Stimulated activated CD8-positive, alpha-beta memory T cell treated with anti-CD3 and anti-CD28 coated beads, Interleukin-12 subunit alpha, Interleukin-12 subunit beta, amount 100 ng/mL, for 4 hours (primary cell): ENCODE measurements around the gene FBXW5.

ENCODE experiments used
- DNase-seq: peaks from one replicate; pipeline ENCODE4 v3.0.0-alpha.2; 2020; ENCODE audit warnings: low read depth

The FBXW5 gene

DNA sequence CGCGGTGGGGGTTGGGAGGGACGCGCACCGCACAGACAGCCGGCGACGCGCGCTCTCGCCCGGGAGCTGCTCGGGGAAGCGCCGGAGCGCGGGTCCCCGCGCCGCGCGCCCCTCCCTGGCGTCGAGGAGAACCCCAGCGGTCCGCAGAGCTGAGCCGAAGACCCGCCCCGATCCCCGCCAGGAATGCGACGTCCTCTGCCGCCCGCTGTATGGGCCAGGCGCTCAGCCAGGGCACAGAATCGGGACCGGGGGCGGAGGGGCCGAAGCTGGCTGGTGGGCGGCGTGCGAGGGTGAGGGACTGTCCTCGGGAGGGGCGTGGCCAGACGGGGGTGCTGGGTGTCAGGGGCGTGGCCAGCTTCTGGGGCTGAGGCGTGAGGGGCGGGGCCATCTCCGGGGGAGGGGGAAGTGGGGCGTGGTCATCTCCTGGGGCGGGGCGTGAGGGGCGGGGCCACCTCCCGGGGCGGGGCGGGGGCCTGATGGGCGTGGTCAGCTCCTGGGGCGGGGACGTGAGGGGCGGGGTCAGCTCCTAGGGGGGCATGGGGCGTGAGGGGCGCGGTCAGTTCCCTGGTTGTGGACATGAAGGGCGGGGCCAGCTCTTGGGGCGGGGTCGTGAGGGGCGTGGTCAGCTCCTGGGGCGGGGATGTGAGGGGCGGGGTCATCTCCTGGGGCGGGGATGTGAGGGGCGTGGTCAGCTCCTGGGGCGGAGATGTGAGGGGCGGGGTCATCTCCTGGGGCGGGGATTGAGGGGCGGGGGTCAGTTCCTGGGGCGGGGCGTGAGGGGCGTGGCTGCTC lies 33.7 kb upstream of the FBXW5 start:
- no peak for DNase-seq

DNA sequence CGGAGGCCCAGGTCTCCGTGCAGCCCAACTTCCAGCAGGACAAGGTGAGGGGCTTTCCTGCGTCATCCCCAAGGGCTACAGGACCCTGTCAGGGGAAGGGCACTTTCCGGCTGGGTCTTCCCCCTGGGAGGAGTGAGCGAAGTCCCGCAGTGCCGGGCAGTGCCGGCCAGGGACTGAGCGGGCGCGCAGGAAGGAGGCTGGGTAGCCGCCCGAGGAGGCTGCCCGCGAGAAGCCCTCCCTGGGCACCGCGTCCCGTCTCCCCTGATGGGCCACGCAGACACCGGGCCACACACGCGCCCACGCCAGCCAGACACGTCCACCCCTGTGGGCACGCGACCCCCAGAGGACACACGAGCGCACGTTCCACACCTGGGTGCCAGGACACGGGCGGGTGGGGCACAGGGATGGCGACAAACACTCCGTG lies 33.1 kb upstream of the FBXW5 start:
- DNase-seq, result no peak

DNA sequence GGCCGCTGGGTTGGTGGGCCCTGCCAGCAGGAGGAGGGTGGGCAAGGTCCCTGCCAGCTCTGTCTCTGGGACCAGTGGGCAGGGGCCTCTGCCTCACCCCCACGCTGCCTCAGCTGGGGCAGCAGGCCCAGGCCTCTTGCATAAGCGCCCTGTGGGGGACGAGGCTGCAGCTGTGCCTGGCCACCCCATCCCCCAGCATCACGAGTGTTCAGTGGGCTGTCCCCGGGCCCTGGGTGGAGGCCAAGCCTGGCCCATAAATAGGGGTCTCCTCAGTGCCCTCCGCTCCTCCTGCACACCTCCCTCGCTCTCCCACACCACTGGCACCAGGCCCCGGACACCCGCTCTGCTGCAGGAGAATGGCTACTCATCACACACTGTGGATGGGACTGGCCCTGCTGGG lies 32.7 kb upstream of the FBXW5 start, which contains the start of gene PTGDS:
Gene PTGDS, plus strand, starts transcription at position 282 of the 400 bp plus-strand sequence. Its CDS starts 75 bp downstream, at position 357.
- no peak for DNase-seq

DNA sequence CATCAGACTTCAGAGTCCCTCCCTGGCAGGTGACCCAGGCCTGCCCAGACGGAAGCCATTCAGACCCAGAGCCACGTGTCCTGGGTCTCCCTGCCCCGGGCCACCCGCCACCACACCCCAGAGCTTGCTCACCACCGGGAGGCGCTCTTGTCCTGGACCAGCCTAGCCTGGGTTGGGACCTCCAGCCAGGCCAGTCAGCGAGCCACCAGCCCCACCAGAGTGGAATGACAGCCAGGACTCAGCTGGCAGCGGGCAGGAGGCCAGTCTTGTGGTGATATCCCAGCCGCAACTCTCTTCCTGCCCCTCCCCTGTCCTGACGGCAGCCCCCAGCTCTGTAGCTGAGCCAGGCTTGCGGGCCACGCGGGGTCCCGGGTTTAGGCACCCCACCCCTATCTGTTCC lies 31.1 kb upstream of the FBXW5 start:
- no peak for DNase-seq

DNA sequence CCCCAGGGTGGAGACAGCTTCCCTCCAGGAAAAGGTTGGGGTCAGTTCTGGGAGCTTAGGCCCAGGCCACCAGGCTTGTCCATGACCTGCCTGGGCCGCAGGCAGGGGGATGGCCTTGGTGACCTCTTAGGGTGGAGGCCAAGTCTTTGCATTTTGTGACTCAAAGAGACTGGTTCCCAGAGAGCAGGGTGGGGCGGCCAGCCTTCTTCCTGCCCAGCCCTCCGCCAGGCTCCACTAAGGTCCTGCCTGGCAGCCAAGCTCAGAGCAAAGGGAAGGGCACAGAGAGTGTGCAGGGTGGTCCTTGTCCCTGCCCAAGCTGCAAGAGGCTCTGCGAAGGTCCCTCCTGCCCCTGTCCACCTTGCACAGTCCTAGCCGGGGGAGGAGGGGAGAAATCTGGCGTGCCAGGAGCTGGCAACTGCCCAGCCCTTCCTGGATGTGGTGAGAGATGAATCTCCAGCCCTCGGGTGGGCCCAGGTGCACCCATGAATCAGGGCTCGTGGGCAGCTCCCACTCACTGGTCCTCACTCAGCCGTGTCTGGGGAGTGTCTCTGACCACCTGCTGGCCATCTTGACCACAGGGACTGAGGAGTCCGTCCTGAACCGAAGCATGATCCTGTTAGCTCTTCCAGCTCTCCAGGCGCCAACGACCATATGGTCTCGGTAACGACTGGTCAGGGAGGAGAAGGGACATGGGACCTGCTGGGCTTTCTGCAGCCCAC lies 30.4 kb upstream of the FBXW5 start:
- DNase-seq, result no peak

DNA sequence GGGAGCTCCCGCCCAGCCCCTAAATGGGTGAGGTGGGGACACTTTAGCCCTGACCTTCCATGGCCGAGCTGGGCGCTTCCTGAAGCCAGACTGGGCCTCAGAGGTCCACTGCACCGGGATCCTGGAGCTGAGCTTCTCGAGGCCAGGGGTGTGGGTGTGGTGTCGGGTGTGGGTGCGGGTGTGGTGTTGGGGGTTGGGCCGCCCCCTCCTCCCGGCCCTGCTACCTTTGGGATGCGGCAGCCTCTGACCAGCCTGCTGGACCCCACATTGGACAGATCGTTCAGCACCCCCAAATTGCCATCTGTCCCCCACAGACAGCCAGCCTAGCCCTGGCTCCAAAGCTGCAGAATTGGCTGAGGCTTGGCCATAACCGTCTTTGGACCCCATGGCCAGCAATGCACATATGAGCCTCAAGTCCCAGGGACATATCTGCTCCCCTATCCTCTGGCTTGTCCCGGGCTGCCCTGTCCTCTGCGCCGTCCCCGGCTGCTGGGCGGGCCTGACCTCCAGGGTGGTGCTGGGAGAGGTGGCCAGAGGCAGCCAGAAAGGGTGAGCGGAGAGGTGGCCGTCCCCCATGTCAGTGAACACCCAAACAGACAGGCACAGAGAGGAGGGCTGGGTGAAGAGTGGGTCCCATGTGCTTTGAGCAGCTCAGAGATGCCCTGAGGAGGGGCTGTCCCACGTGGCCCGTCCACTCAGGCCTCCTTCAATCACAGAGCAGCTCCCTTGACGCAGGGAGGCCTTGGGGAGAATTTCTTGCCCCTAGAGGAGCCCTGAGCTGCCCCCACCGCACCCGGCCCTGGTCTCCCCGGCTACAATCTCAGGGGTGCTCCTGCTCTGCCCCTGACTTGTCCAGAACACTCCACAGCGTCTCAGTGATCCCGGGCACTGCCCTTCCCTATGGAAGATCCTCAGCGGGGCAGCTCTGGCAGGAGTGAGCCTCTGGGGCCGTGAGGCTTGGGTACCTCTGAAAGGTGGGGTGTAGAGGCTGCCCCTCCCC lies 29.4 kb upstream of the FBXW5 start:
- no peak for DNase-seq

DNA sequence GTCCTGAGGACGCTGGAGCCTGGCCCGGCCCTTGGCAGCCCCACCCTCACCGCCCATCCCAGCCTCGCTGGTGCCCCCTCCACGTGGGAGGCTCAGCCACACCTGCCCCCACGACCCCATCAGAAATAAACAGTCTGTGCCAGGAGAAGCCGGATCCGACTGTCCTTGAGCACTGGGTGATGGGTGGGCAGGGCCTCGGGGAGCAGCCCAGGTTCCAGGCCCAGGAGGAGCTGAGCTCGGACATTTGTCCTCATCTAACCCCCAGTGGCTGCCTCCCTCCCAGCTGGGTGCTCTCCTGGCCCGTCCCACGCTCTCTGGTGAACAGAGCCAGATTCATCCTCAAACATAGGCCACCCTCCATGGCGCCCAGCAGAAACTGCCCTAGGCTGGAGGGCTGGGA lies 28.2 kb upstream of the FBXW5 start:
- DNase-seq, result no peak

DNA sequence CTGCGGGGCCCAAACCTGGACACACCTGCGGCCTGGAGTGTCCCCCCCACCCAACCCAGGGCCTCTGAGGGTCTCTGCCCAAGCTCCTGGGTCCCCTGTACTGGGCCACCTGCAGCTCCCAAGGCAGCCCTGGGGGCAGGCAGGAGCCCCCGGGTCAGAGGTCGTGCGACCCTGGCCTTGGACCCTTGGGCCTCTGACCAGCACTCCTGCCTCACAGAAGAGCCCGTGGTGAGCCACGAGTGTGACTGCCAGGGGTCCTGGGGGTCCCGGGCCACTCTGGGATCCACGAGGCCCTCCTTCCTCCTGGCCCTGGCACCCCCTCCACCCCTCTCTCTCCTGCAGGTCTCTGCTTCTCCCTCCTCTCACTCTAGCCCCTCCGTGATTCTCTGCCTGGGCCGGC lies 27.8 kb upstream of the FBXW5 start:
- DNase-seq, result no peak

DNA sequence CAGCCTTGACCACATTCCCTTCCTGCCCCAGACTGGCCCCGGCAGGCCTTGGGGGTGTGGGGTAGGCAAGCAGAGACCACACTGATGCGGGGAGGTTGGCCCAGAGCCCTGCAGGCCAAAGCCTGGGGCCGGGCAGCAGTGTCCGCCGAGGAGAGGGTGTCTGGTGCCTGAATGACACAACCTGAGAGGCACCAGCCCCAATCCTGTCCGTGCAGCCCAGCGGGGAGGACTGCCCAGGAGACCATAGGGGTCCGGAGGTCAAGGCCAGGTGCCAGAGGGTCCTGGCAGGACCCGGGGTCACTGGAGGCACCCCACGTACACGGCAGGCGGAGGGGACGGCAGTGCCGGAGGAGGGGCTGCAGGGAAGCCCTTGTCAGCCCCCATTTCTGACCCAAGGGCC lies 27.2 kb upstream of the FBXW5 start:
- DNase-seq, result no peak

DNA sequence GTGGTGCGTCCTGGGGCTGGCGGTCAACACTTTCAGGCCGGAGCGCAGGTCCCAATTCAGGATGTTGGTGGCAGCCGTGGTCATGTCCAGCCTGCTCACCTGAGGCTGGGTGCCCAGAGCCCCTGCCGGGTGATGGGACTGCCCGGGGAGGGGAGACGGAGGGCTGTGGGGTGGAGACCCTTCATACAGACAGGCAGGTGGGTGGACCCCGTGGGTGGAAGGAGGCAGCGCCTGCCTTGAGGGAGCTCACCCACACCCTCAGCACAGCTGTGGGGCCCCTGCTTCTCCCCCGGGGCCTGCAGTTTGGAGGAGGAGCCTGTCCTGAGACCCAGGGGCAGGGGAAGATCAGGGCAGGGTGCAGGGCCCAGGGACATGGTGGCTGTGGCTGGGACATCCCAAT lies 25.8 kb upstream of the FBXW5 start:
- DNase-seq, result no peak

DNA sequence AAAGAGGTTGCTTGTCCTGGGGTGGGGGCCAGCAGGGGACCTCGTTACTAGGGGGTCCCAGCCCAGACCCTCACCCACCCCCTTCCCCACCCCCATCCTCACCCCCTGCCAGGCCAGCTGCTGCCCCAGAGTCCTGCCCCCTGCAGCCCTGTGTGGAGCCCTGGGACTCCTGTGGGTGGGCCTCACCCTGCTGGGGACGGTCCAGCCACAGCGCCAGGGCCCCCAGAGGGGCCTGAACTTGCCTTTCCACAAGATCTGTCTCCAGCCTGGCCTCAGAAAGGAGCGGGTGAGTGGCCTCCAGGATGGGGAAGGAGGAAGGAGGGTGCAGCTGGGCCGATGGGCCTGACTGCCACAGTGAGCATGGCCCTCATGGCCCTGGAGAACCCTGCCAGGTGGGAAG lies 25.2 kb upstream of the FBXW5 start:
- DNase-seq, result no peak

DNA sequence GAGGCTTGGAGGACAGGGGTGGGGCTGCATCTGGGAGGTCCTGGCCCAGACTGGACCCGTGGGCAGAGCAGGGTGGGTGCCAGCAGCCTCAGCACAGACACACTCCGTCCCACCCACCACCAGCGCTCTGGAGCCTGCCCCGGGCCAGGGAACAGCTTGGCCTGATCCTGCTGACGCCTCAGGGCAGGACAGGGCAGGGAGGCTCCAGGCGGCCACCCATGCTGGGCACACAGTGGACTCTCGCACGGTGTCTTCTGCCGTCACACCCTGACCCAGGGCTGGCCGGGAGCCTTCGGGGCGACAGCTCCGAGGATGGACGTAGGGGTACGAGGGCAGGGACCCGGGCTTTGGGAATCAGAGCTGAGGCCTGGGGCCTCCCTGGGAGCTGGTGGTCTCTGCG lies 24.6 kb upstream of the FBXW5 start:
- DNase-seq, result no peak

DNA sequence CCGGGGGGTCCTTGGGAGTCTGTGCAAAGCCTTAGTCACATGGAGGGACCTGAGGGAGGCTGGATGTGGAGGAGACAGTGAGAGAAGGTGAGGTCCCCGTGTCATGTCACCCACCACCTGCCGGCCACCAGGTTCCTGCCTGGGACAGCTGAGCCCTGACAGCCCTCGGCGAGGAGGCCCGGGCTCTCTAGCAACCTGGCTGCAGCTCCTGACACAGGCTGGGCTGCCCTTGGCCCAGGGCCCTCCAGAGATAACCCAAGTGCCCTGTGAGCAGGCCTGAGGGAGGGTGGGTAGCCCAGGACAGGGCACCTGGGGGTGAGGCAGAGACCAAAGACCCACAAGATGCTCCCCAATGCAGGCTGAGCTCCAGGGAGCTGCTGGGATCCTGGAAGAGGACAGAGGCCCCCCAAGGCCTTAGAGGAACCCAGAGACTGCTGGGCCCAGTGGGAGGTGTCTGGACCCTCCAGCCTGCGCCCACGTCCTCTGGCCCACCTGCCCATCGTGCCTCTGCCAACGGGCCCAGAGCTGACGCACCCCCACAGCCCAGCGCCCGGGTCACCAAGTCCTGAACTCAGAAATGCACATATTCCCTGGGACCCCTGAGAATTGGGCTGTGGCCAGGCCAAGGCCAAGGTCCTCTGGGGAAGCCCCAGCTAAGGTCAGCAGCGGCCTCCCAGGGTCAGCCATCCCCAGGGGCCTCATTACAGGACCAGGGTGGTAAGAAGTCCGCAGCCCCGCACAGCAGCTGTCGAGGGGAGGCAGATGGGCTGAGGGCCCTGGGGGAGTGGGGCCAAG lies 24.0 kb upstream of the FBXW5 start:
- DNase-seq, result no peak

DNA sequence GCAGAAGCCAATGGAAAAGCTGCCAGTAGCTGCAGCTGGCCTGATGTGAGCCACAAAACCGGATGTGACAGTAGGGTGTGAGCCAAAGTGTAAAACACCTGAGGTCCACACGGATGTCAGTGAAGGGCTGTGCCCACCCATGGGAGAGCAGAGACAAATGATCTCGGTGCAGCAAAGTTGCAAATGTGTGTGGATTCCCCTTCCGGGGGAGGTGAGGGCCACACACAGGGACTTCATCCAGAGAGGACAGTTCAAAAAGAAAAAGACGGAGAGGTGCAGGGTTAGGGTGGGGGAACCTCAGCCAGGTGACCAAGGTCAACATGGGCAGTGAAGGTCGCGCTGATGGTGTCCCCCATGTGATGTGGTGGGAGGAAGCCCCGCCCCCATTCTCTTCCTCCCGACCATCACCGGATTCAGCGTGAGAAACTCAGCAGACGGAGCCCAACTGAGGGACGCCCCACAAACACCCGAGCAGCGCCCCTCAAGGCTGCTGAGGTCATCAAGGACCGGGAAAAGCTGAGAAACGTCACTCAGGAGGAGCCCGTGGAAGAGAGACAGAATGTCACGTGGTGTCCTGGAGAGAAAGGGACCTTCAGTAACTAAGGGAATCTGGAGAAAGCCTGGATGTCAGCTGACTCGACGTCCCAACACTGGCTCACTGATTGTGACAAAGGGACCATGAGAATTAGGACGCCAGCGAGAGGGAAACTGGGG lies 21.4 kb upstream of the FBXW5 start:
- DNase-seq, result no peak

DNA sequence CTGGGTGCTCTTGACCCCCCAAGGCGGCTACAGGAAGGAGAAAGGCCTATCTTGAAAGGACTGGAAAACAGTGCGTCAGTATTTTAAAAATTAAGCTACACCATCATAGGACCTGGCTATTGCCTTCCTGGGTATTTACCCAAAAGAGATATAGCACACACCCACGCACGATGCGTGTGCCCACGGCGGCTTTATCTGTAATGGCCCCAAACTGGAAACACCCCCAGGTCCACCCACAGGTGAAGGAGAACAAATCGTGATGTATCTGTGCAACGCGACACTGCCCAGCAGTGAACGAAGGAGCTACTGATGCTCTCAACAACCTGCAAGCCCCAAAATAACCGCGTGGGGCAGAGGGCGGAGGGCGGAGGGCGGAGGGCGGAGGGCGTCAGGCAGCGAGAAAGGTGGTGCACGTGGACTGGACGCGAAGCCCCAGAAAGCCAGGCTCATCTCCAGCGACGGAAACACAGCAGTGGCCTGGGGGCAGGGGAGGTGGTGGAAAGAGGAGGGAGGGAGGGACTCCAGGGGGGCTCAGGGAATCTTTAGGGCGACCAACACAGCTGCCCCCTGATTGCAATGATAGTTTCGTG lies 20.4 kb upstream of the FBXW5 start:
- no peak for DNase-seq

DNA sequence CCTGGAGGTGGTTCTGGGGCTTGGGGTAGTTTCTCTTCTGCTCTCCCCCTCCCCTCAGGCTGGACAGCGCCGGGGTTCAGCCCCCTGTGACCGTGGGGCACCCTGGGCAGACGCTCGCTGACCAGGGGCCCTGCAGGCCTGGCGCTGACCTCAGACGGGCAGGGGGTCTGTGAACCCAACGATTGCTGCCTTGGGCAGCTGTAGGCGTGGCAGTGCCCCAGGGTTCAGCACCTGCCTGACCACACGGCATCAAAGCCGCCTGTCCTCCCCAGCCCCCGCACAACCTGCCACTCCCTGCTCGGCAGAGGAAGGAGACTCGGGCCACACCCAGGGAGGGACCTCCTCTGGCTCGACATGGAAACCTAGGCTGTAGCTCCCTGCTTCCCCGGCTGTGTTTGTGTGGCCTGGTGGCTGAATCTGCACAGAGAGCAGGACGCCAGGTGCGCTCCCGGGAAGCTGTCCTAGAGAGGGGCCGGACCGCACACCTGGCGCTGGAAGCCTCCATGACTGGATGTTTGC lies 19.7 kb upstream of the FBXW5 start:
- DNase-seq, result no peak

DNA sequence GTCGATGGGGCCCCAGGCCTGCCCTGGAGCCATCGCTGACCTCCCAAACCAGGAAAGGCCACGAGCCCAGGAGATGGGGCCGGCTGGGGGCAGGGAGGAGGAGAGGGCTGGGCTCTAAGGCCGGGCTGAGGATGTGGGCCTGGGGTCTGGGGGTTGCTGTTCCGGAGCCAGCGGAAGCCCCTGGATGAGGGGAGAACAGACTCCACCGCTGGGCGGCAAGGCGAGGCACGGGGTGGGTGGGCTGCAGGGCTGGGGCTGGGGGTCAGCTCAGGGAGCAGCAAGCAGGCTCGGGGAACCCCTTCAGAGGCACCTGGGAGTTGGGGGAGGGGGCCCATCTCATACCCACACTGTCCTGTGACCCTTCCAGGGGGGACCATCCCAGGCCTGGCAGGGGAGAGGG lies 19.2 kb upstream of the FBXW5 start:
- no peak for DNase-seq

DNA sequence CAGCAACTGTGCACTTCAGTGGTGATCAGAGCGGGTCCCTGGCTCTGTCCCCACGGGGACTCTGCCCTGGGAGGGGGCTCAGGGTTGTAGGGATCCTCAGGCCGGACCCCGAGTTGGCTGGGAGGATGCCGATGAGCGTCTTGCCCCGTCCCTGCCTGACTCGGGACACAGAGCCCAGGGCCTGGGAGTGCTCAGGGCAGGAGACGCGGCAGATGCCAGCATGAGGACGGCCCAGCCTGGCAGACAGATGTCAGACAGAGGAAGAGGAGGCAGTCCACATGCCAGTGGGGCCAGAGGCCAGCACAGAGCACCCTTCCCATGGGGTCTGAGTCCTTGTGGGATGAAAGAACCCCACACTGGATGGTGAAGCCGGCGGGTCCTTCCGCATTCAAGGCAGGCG lies 18.8 kb upstream of the FBXW5 start:
- no peak for DNase-seq

DNA sequence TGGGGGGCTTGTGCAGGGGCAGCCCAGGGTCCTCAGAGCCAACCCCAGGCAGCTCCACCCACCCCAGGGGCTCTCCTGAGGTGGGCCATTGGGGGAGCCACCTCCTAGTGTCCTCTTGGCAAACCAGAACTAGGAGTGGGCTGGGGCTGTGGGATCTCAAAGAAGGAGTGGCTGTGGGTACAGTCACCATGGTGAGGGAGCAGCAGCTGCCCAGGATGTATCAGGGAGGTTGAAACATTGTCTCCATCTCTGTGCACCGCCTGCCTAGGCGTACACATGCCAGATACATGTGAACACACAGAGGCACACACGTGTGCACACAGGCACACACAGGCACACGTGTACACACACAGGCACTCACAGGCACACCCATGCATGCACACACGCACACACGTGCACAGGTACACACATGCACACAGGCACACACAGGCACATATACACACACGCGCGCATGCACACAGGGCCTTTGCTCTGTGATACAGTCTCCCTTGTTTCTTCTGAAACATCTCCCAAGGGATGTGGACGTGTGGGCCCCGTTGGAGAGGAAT lies 18.2 kb upstream of the FBXW5 start:
- no peak for DNase-seq

DNA sequence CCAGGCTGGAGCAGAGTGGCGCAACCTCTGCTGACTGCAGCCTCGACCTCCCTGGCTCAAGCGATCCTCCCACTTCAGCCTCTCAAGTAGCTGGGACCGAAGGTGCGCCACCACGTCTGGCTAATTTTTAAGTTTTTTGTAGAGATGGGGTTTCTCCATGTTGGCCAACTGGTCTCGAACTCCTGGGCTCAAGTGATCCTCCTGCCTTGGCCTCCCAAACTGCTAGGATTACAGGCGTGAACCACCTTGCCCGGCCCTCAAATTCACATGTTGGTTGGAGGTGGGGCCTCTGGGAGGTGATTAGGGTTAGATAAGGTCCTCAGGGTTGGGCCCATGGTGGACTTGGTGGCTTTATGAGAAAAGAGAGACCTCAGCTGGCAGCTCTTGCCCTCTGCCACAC lies 17.6 kb upstream of the FBXW5 start:
- DNase-seq, result no peak
